Cardiac muscle cell (in vitro differentiated cells and primary cell): ENCODE results near the gene C14orf180. TPM values are rescaled to one million over a fixed set of nuclear protein-coding genes. Genes with fewer than 3 reads are reported as not detected.

ENCODE experiments used
- DNase-seq, 2 donors: peaks; one replicate each; pipeline versions ENCODE4 v3.0.0 to v3.0.0-alpha.2; 2010 to 2017; ENCODE audit warnings: low read depth in 1 of 2, low spot score in 1 of 2
- H3K27ac ChIP-seq: fragments of 200-600 bp; sonication (generic); 2 replicates; pipeline ENCODE4 v1.5.1; 2016
- H3K27me3 ChIP-seq: fragments of 200-600 bp; sonication (generic); 2 replicates; pipeline ENCODE4 v1.6.0; 2016; ENCODE audit warnings: control low read depth
- H3K36me3 ChIP-seq: fragments of 200-600 bp; sonication (generic); 2 replicates; pipeline ENCODE4 v1.5.1; 2016; ENCODE audit warnings: control low read depth
- H3K4me1 ChIP-seq: fragments of 200-600 bp; sonication (generic); 2 replicates; pipeline ENCODE4 v1.8.1; 2017; ENCODE audit warnings: low read depth, mild to moderate bottlenecking, mixed run types
- H3K4me3 ChIP-seq: fragments of 200-600 bp; sonication (generic); 2 replicates; pipeline ENCODE4 v1.5.1; 2016; ENCODE audit warnings: mild to moderate bottlenecking
- H3K9me3 ChIP-seq: fragments of 200-600 bp; sonication (generic); 2 replicates; pipeline ENCODE4 v1.5.1; 2017; ENCODE audit warnings: low read depth, mild to moderate bottlenecking, control low read depth
- CTCF ChIP-seq: IDR thresholded peaks from 2 replicates; pipeline ENCODE4 v1.5.1; 2012; ENCODE audit warnings: low read depth, mild to moderate bottlenecking, low read length
- polyA plus RNA-seq: library from polyadenylated mRNA; unstranded; fragments of >200 nt; fragmentation: Nextera tagmentation; extraction: Ambion mirVana; gene quantifications from 2 replicates; pipeline ENCODE4 v1.2.1, GENCODE V29; 2016
- total RNA-seq: library from RNA; depleted of rRNA; stranded (reverse); fragments of >200 nt; gene quantifications from 2 replicates; pipeline ENCODE4 v1.2.3, GENCODE V29; 2016

C14orf180 gene
- total and polyA plus RNA-seq, 2 experiments from 2014 or later: 17.1 to 19.7 TPM

- H3K9me3 ChIP-seq: no peaks in the 10 kb centered on the region
- H3K4me3 ChIP-seq: no peak overlapping the region
- no peak for TF ChIP-seq CTCF
- H3K27ac ChIP-seq: no peak overlapping the region
- DNase-seq: no peak
- no peaks in the 10 kb centered on the region for H3K27me3 ChIP-seq
- H3K4me1 ChIP-seq: no peaks in the 10 kb centered on the region
- no peaks in the 10 kb centered on the region for H3K36me3 ChIP-seq
Observed at GRCh38 chr14:104545151-104545941, 34.2 kb upstream of the C14orf180 start.

DNA sequence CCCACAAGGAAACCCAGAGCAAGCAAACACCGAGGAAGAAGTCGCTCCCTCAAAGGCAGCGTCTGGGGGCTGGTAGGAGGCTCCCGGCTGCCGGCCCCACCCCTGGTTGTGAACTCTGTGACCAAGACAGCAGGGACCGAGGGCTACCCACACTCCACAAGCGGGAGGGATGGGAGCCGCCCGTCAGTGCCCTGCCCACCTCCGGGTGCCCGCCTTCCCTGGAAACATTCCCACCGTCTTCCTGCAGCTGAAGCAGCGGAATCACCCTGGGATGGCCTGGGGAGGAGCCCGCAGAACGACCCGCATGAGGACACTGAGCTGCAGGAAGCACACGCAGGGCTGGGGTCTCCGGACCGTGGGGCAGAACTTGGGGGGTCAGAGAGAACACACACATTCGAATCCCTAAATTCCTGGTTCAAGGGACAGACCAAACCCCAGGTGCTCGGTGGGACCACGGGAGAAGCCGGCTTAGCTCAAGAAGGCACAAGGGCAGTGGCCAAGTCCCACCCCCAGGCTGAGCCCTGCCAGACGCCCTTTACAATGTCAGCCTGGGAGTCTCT is 33.5 kb upstream of the C14orf180 start:
- no peak for DNase-seq
- Histone ChIP-seq H3K4me1 (no peaks in the 10 kb centered on the region), H3K4me3 (no peak overlapping the region), H3K9me3 (no peaks in the 10 kb centered on the region), H3K27ac (no peak overlapping the region), H3K27me3 (no peaks in the 10 kb centered on the region), H3K36me3 (no peaks in the 10 kb centered on the region)
- TF ChIP-seq CTCF: no peak

DNA sequence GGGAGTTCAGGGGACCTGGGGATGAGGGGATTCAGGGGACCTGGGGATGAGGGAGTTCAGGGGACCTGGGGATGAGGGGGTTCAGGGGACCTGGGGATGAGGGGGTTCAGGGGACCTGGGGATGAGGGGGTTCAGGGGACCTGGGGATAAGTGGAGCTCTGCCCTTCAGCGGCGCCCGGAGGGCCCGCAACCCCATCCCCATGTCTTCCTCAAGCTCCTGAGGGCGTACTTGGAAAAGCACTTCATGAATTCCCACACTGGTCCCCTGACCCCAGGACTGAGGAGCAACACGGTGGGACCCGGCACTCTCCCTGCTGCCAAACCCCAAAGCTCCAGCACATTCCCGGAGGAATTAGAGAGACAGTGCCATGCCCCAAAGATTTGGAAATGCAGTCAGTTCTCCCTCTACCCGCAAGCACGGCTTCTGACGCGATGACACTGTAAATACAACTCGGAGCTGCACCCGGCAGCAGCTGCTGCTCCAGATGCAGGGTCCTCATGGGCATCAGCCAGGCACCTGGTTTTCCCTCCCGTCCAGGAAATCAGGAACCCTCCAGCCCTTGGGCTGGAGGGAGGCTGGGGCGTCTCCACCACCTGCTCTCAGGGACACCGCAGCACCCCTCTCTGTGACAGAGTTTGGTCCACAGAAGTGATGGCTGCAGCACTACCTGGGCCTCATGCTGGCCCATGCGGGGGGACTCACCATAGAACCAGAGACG is 32.8 kb upstream of the C14orf180 start:
- H3K36me3 ChIP-seq: no peaks in the 10 kb centered on the region
- TF ChIP-seq CTCF: no peak
- no peak for DNase-seq
- no peaks in the 10 kb centered on the region for H3K4me1 ChIP-seq
- H3K9me3 ChIP-seq: no peaks in the 10 kb centered on the region
- H3K27ac ChIP-seq: no peak overlapping the region
- H3K27me3 ChIP-seq: no peaks in the 10 kb centered on the region
- H3K4me3 ChIP-seq: no peak overlapping the region

DNA sequence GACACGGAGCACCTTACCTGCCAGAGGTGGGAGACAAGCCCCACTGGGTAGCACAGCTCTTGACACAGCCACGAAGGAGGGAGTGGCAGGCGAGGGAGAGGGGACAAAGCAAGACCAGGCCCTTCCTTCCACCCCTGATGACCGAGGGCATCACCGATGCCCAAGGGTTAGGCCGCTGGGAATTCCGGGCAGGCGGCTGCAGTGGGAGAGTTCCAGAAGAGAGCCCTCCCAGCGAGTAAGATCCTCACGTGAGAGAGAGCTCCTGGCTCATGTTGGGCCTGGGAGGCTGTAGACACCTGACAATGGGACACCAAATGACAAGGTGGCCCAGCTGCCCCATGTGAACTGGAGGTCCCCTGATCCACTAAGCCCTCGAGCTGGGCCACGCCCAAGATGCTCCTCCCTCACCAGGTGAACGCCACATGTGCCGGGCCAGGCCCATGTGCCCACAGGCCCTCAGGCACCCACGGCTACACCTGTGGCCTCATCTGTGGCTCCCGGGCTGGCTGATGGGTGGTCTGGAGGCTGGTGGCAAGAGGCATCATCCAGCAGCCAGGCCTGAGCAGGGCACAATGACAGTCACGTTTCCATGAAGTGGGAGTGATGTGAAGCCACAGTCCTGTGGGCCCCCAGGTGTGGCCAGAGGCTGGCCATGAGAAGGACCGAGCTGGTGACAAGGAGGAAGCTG is 32.1 kb upstream of the C14orf180 start:
- Histone ChIP-seq H3K27me3 (no peaks in the 10 kb centered on the region), H3K4me3 (no peak overlapping the region), H3K9me3 (no peaks in the 10 kb centered on the region), H3K36me3 (no peaks in the 10 kb centered on the region), H3K4me1 (no peaks in the 10 kb centered on the region), H3K27ac (no peak overlapping the region)
- DNase-seq: no peak
- no peak for TF ChIP-seq CTCF

GRCh38 chr14:104547998-104548700 is 31.4 kb upstream of the C14orf180 start:
- Histone ChIP-seq H3K4me1 (no peaks in the 10 kb centered on the region), H3K9me3 (no peaks in the 10 kb centered on the region), H3K27me3 (no peaks in the 10 kb centered on the region), H3K4me3 (no peak overlapping the region), H3K36me3 (no peaks in the 10 kb centered on the region), H3K27ac (no peak overlapping the region)
- no peak for TF ChIP-seq CTCF
- no peak for DNase-seq
